ENCODE data around the gene COPS7A. TPM values are rescaled to one million over a fixed set of nuclear protein-coding genes. Genes with fewer than 3 reads are reported as not detected.
A peak's percentile ranks its signal among the peaks of the same experiment; 100 is the strongest.

COPS7A gene
- total RNA-seq, 1 experiment from 2014 or later: 55.5 TPM

DNA sequence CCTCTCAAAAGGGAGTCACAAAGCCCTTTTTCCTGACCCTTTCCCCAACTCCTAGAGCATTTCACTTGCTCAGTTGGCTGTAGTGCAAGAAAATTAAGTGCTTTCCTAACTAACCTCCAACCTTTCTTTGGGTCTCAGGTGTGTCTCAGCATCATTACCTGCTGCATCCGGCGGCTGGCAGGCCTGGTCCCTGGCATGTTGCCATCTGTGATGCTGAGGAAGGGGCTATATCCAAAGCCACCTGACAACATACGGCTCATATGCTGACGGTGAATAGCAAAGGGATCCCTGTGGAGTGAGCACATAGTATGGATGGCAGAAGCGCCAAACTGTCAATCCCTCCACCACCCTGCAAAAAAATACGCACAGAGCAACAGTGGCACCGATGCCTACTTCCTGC lies 27.9 kb downstream of the COPS7A start:
- POLR2A ChIA-PET: interaction anchor here (1.1 to 4.5 kb wide), 11 partner anchors 8 to 146 kb away, joined by 3 to 119 read pairs (median 29); partner anchors contain the start of genes CDCA3, COPS7A, PTMS and USP5
- peak overlapping the region; percentile 95 for H3K4me3 Mint-ChIP-seq (ENCODE audit: unreplicated experiment)
- peaks cover 10% of the 10 kb centered on the region for H3K4me1 Mint-ChIP-seq (ENCODE audit: insufficient read depth, unreplicated experiment)
- no peaks in the 10 kb centered on the region for H3K9me3 Mint-ChIP-seq (ENCODE audit: unreplicated experiment)
- peaks cover 47% of the 10 kb centered on the region for H3K36me3 Mint-ChIP-seq (ENCODE audit: insufficient read depth, unreplicated experiment)
- intact Hi-C loops (cut with micrococcal nuclease): loop anchor here (2.0 kb wide), 1 partner anchor 135 kb away; no protein-coding TSS in a partner anchor
- CTCF ChIA-PET: interaction anchor here (0.6 to 5.6 kb wide), 15 partner anchors 9 to 139 kb away, joined by 3 to 174 read pairs (median 18); partner anchors contain the start of genes CDCA3, COPS7A, GNB3 and LPAR5
- no peaks in the 10 kb centered on the region for H3K27me3 Mint-ChIP-seq (ENCODE audit: insufficient read depth, unreplicated experiment)
- peak overlapping the region; percentile 92 for H3K27ac Mint-ChIP-seq (ENCODE audit: low read depth, unreplicated experiment)
- DNase-seq (ENCODE audit: unreplicated experiment): no peak
- TF ChIP-seq CTCF (IDR thresholded peaks at IDR 0.05; ENCODE audit: unreplicated experiment): no peak
- no TSS peak for BruUV-seq (replicated peaks)

- TF ChIP-seq CTCF (IDR thresholded peaks at IDR 0.05; ENCODE audit: unreplicated experiment): no peak
- Mint-ChIP-seq H3K4me1 (ENCODE audit: insufficient read depth, unreplicated experiment) (peaks cover 10% of the 10 kb centered on the region), H3K27ac (ENCODE audit: low read depth, unreplicated experiment) (peak overlapping the region; percentile 92), H3K4me3 (ENCODE audit: unreplicated experiment) (peak overlapping the region; percentile 95), H3K9me3 (ENCODE audit: unreplicated experiment) (no peaks in the 10 kb centered on the region), H3K27me3 (ENCODE audit: insufficient read depth, unreplicated experiment) (no peaks in the 10 kb centered on the region), H3K36me3 (ENCODE audit: insufficient read depth, unreplicated experiment) (peaks cover 41% of the 10 kb centered on the region)
- ChIA-PET POLR2A (interaction anchor here (0.7 to 4.5 kb wide), 27 partner anchors 8 to 210 kb away, joined by 3 to 119 read pairs (median 9); partner anchors contain the start of genes CDCA3, COPS7A, LAG3 and PTMS), CTCF (interaction anchor here (0.6 to 5.6 kb wide), 39 partner anchors 8 to 309 kb away, joined by 3 to 174 read pairs (median 5); partner anchors contain the start of genes CD4, CDCA3, COPS7A and GNB3)
- intact Hi-C loops (cut with micrococcal nuclease): loop anchor here (2.0 kb wide), 1 partner anchor 136 kb away; no protein-coding TSS in a partner anchor
- peak; percentile 28 for DNase-seq (ENCODE audit: unreplicated experiment)
- TSS peak; percentile 17 for BruUV-seq (replicated peaks)
Observed at GRCh38 chr12:6752167-6752920, 28.5 kb downstream of the COPS7A start.

GRCh38 chr12:6752921-6753771 lies 29.3 kb downstream of the COPS7A start, which contains the start of gene MLF2:
Gene MLF2 (minus strand): TSS chr12:6753141. CDS start chr12:6752334, 807 bp downstream.
- POLR2A ChIA-PET: interaction anchor here (0.6 to 4.5 kb wide), 35 partner anchors 9 to 210 kb away, joined by 3 to 119 read pairs (median 6); partner anchors contain the start of genes CDCA3, COPS7A, LAG3 and PTMS
- intact Hi-C loops (cut with micrococcal nuclease): loop anchor here (1.0 to 2.0 kb wide), 7 partner anchors 13 to 136 kb away; partner anchors contain the start of genes PTMS and ZNF384
- H3K27ac Mint-ChIP-seq (ENCODE audit: low read depth, unreplicated experiment): peak within 1 kb of the TSS; percentile 92
- CTCF ChIA-PET: interaction anchor here (0.6 to 5.6 kb wide), 50 partner anchors 8 to 409 kb away, joined by 3 to 174 read pairs (median 5); partner anchors contain the start of genes CD4, CDCA3, COPS7A and GNB3
- TSS peak; percentile 78 for BruUV-seq (replicated peaks)
- DNase-seq (ENCODE audit: unreplicated experiment): peak; percentile 99
- H3K9me3 Mint-ChIP-seq (ENCODE audit: unreplicated experiment): no peaks in the 10 kb centered on the region
- TF ChIP-seq CTCF (IDR thresholded peaks at IDR 0.05; ENCODE audit: unreplicated experiment): no peak
- H3K4me3 Mint-ChIP-seq (ENCODE audit: unreplicated experiment): peak within 1 kb of the TSS; percentile 95
- H3K4me1 Mint-ChIP-seq (ENCODE audit: insufficient read depth, unreplicated experiment): peaks cover 10% of the 10 kb centered on the region
- no peaks in the 10 kb centered on the region for H3K27me3 Mint-ChIP-seq (ENCODE audit: insufficient read depth, unreplicated experiment)
- peaks cover 34% of the 10 kb centered on the region for H3K36me3 Mint-ChIP-seq (ENCODE audit: insufficient read depth, unreplicated experiment)
